HG02870 (cell line): Measurements from ENCODE around the gene MYRIP.

Source experiments
- ATAC-seq: cut with Tn5 transposase; IDR thresholded peaks from one replicate; pipeline ENCODE4 v1.9.1; 2021; ENCODE audit warnings: mild to moderate bottlenecking, moderate library complexity; ENCODE audit not compliant: unreplicated experiment

Gene MYRIP

GRCh38 chr3:39900462-39901002 lies 91.1 kb downstream of the MYRIP start:
- ATAC-seq, result no peak

GRCh38 chr3:39903253-39903652 lies 93.8 kb downstream of the MYRIP start:
- ATAC-seq, result no peak

- no peak for ATAC-seq
Measured at GRCh38 chr3:39905788-39906187, 96.4 kb downstream of the MYRIP start.

GRCh38 chr3:39907981-39908380 lies 98.6 kb downstream of the MYRIP start:
- no peak for ATAC-seq

GRCh38 chr3:39910135-39910534 lies 100.7 kb downstream of the MYRIP start:
- no peak for ATAC-seq

GRCh38 chr3:39910826-39911464 lies 101.5 kb downstream of the MYRIP start:
- no peak for ATAC-seq

GRCh38 chr3:39911465-39912309 lies 102.3 kb downstream of the MYRIP start:
- no peak for ATAC-seq

GRCh38 chr3:39915027-39915426 lies 105.6 kb downstream of the MYRIP start:
- no peak for ATAC-seq

- ATAC-seq, result no peak
Measured at GRCh38 chr3:39917065-39917773, 107.8 kb downstream of the MYRIP start.

GRCh38 chr3:39919281-39919680 lies 109.9 kb downstream of the MYRIP start:
- no peak for ATAC-seq

GRCh38 chr3:39920271-39920670 lies 110.9 kb downstream of the MYRIP start:
- no peak for ATAC-seq

- no peak for ATAC-seq
Measured at GRCh38 chr3:39927479-39927878, 118.1 kb downstream of the MYRIP start.

GRCh38 chr3:39933986-39934693 lies 124.7 kb downstream of the MYRIP start:
- no peak for ATAC-seq

GRCh38 chr3:39934696-39935095 lies 125.3 kb downstream of the MYRIP start:
- no peak for ATAC-seq

GRCh38 chr3:39935261-39935660 lies 125.9 kb downstream of the MYRIP start:
- ATAC-seq, result no peak

- ATAC-seq, result no peak
Measured at GRCh38 chr3:39936848-39937247, 127.4 kb downstream of the MYRIP start.

GRCh38 chr3:39937315-39937714 lies 127.9 kb downstream of the MYRIP start:
- ATAC-seq, result no peak

GRCh38 chr3:39937874-39938273 lies 128.5 kb downstream of the MYRIP start:
- ATAC-seq, result no peak

GRCh38 chr3:39941931-39942330 lies 132.5 kb downstream of the MYRIP start:
- ATAC-seq, result no peak

GRCh38 chr3:39960515-39961191 lies 151.2 kb downstream of the MYRIP start:
- ATAC-seq, result no peak
